GM19467 (cell line): ENCODE data around the gene COL23A1.

Source experiments
- ATAC-seq: cut with Tn5 transposase; IDR thresholded peaks from one replicate; pipeline ENCODE4 v1.9.1; 2021; ENCODE audit warnings: mild to moderate bottlenecking, moderate library complexity; ENCODE audit not compliant: unreplicated experiment

Gene COL23A1

DNA sequence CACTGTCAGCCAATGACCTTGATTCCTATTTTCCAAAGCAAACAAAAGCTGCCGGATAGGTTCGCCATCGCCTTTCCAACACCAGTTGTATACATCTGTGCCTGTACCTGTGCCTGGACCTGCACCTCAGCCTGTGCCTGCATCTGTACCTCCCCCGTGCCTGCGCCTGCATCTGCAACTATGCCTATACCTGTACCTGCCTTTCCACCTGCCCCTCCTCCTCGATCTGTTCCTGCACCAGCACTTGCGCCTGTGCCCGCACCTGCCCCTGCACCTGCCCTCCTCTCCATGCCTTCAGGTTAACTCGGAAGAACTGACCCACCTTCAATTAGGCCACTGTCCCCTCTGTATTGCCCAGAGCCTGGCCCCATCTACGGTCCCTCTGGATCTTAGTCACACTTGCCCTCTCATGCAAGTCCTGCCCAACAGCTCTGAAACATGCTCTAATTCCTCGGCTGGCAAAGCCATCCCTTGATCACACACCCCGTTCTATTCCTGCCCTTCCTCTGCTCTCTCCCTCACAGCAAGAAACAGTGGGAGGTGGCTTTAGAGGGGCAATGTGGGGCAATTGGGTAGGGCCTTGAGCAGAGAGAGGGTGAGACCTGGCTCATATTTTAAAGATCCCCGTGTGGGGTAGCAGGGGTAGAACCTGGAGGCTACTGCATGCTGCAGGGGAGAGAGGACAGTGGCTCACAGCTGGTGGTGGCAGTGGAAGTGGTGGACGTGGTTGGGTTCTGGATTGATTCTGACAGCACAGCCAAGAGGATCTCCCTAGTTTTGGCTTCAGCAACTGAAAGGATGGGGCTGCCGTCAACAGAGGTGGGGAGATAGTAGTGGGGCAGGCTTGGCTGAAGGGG lies 298.0 kb downstream of the COL23A1 start:
- ATAC-seq = no peak

GRCh38 chr5:178291161-178291561 lies 299.0 kb downstream of the COL23A1 start:
- ATAC-seq = no peak

- ATAC-seq = no peak
Measured at GRCh38 chr5:178290376-178290775, 299.8 kb downstream of the COL23A1 start.

GRCh38 chr5:178289438-178289837 lies 300.8 kb downstream of the COL23A1 start:
- ATAC-seq = no peak

DNA sequence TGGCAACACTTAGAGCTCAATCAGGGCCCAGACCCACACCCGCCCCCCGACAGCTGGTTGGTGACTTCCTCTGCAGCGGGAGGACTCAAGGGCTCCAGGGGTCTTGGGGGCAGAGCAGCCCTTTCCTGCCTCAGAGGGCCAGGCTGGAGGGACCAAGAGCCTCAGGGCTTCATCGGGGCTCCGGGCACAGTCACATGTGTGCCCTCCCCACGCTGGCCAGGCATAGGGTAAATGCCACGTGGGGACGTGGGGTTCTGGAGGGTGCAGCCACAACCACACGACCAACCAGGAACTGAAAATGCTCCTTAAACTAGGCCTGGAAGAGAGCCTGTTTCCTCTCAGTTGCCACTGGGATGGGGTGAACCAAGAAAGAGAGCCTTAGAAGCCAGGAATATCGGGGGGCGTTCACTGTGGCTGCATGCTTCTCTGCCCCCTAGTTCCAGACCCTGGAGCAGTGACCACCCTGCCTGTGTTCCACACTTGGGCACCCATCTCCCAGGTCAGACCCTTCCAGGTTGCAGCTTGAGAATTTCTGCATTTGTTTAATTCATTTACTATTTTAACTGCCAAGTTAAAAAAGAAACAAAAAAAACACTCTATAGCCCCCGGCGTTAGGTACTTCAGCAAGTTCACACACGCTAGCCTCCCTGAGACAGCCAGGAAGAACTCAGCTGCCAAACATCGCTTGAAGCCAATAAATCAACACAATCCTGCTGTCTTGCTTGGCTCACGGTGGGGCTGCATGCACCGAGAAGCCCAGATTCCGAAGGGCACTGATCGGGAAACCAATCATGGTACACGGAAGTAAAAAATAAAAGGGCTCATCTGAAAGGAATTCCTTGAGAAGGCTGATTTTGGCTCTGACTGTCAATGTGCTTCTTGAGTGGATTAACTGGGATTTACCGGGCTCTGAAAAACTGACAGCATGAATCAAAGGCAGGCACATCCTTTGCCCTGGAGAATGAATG lies 301.5 kb downstream of the COL23A1 start:
- ATAC-seq = no peak

- no peak for ATAC-seq
Measured at GRCh38 chr5:178287791-178288105, 302.4 kb downstream of the COL23A1 start.

DNA sequence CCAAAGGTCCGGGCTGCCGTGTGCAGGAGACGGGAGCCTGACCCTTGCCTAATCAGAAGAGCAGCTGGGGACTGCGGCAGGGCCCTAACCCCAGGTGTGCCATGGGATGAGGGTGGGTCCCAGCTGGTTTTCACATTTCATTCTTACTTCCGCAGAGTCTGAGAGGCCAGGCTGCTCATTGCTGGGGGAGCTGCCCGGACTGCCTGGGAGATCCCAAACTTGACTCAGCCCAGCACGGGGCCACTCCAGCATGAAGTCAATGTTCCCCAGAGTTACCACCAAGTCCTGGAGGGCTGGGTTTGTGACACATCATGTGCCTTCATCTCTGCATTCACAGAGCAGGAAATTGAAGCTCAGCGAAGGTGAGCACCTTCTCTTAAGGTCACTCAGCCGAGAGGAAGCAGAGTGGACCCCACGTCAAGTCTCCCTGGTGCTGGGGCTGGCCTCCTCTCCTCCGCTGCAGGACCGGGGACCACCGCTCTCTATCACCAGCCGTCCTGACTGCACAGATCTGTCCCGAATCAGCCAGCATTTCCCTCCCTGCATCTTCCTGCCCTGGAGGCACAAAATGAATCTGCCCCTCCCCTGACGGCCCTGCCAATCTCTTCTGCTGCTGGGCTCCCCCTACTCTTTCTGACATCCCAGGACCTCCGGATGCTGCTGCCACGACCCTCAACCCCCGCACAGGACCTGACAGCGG lies 303.0 kb downstream of the COL23A1 start:
- ATAC-seq = no peak

DNA sequence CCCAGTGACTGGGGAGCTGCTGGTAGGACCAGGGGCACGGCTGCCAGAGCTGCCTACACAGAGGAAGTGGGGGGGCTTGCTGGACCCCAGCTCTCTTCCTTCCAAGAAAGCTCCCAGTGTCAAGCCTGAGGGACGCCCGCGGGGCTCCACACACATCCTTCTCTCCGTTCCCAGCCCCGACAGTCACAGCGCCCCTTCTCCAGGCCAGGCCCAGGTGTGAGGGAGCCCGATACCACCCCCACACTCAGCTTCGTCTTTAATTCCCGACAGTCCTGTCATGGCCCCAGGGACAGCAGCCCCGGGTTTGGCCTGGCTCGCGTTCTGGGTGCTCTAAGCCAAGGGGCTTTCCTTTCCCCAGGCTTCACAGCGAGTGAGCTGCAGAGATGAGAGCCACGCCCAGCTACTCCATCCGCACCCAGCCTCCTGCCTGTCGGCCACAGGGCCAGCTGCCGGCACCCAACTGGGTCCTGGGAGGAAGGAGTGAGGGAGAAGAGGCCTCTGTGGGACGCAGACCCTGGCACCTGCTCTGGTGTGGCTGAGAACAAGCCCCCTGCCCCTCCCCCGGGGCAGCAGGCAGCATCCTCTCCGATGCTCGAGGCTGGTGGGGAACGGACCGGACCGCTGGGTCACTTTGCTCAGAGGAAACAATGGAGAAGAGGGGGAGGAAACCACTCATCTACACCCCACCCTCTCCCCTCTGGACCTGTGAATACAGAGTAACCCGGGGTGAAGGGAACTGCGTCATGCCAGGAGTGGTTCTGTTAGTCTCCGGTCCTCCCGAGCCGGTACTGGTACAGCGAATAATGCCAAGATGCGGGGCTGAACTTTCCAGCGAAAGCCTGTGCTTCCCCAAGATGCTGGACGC lies 303.7 kb downstream of the COL23A1 start:
- no peak for ATAC-seq

- ATAC-seq = no peak
Measured at GRCh38 chr5:178285399-178286225, 304.6 kb downstream of the COL23A1 start.

DNA sequence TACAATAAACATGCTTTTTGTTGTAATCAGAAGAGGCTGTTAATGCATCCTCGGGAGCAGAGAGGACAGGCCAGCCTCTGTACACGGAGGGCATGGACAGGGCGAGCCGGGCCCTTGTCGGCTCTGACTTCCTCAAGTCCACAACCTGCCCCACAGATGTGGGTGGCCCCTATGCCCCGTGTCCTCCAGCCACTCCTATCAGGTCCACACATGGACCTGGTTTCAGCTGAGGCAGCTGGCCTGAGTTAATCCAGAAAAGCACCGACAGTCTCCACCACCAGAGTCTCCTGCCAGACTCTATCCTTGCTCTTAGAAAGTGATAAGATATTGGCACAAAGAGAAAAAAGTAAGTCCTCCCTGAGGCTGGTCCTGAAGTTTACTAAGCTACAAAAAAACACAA lies 305.2 kb downstream of the COL23A1 start:
- ATAC-seq = no peak

DNA sequence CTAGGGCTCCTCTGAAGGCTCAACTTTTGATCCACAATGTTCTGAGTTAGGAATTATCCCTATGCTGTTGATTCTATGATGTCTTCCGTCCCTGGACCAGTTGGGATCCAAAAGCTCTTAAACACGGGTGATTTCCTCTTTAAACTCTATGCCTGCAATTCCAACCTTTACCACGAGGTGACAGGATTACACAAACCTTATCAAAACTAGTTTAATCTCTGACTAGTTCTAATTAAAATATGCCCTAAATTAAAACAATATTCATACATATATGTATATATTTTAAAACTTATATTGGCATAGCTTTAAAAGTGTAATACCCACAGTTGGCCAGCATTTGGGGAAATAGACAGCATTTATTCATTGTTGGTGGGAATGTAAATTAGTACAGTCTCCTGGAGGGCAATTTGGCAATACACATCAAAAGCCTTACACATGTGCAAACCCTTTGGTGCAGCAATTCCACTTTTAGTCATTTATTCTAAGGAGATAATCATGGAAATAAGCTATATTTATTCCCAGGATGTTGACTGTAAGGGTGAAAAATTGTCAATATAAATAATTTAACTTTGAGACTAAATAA lies 306.0 kb downstream of the COL23A1 start:
- ATAC-seq = no peak

GRCh38 chr5:178283520-178283919 lies 306.7 kb downstream of the COL23A1 start:
- no peak for ATAC-seq

DNA sequence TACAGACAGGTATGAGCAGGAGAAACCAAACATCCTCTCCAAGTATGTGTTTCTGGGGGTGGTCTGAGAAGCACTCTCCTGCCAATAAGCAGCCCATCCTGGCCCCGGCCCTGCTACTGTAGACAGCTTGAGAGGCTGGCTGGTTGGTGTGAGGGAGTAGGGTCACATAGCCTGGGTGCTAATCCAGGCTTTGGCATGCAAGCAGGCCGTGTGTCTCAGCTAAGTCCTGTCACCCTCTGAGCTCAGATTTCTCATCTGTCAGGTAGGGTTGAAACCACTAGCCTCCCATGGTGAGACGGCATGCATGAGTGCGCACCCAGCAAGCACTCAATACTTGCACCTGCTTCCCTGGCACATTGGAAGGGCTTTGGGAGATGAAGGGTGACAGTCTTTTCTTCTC lies 307.8 kb downstream of the COL23A1 start:
- no peak for ATAC-seq

DNA sequence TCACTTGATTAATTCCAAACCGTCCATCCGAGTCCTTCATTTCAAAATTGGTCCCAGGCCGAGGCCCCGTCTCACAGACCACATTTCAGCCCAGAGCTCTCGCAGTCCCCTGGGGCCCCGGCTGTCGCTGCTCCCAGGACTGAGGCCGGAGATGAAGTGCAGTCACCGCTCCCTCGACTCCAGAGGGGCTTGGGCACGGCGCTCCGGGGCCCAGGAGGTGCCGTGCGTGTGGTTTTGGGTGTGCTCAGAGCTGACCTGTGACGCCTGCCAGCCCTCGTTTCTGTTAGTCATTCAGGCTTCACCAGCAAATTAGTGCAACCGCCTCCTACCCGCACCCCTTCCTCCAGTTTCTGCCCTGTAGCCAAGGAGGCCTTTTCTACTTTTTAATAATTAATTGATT lies 308.9 kb downstream of the COL23A1 start:
- ATAC-seq = no peak

DNA sequence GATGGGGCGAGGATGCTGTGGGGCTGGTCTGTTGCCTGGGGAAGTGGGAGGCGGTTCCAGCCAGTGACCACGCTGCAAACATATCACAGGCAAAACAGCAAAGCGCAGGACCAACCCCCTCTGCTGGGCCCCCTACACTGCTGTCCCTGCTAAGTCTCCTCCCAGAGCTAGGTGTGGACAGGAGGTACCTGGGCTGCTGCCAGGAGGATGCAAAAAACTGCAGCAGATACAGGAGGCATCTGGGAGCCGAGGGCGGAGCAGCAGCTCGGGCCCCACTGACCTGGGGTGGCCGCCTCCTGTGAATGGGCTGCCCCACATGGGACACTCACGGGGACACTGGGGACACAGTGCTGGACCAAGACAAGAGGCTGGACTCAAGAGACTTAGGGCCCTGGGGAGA lies 309.6 kb downstream of the COL23A1 start:
- ATAC-seq = no peak

GRCh38 chr5:178279723-178280438 lies 310.3 kb downstream of the COL23A1 start:
- no peak for ATAC-seq

DNA sequence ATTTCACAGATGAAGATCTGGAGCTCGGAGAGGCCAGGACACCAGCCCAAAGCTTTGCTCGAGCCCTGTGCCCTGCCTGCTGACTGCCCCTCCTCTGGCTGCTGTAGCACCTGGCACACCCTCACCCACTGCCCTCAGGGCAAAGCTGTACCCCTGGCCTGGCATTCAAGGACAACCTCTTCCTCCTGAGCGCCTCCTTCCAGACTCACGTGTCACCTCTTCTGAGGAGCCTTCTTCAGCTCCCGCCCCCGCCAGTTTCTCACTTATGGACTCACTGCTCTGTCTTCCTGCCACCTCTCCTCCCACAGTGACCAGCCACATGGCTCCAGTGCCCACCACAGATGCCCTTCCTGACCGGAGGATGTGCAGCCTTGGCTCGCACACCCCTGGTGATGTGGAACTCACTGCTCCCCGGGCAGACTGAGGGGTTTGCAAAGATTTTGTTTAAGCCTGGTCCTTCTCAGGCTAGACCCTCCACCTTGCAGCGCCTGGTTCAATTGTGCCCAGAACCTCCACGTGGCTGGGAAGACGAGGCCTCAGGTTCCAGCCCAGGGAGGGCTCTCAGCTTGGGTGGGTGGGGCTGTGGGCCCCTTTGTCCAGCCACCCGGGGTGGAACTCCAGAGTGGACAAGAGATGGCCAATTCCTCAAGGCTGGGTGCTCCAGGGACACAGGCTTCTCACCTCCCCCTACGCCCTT lies 311.0 kb downstream of the COL23A1 start:
- ATAC-seq = no peak
